Measurements from ENCODE around the gene PCNX3.
A peak's percentile ranks its signal among the peaks of the same experiment; 100 is the strongest.
"Not testable (repeated sequence)": the region's sequence is repeated elsewhere in the genome, so short reads cannot be mapped to it uniquely, and the experiment has no call there.

The PCNX3 gene

GRCh38 chr11:65620666-65621065 is 5.1 kb downstream of the PCNX3 start:
- DNase-seq (ENCODE audit: low read depth): no peak

GRCh38 chr11:65621460-65621859 is 5.9 kb downstream of the PCNX3 start:
- no peak for DNase-seq (ENCODE audit: low read depth)

- DNase-seq (ENCODE audit: low read depth): no peak
Measured at GRCh38 chr11:65622011-65622410, 6.4 kb downstream of the PCNX3 start.

GRCh38 chr11:65623177-65623576 is 7.6 kb downstream of the PCNX3 start:
- no peak for DNase-seq (ENCODE audit: low read depth)

GRCh38 chr11:65623852-65624616 is 8.5 kb downstream of the PCNX3 start:
- no peak for DNase-seq (ENCODE audit: low read depth)

- no peak for DNase-seq (ENCODE audit: low read depth)
Measured at GRCh38 chr11:65624931-65625627, 9.5 kb downstream of the PCNX3 start.

GRCh38 chr11:65625628-65626342 is 10.2 kb downstream of the PCNX3 start:
- no peak for DNase-seq (ENCODE audit: low read depth)

- DNase-seq (ENCODE audit: low read depth): no peak
Measured at GRCh38 chr11:65627202-65627601, 11.6 kb downstream of the PCNX3 start.

- DNase-seq (ENCODE audit: low read depth): no peak
Measured at GRCh38 chr11:65629579-65629978, 14.0 kb downstream of the PCNX3 start.

- no peak for DNase-seq (ENCODE audit: low read depth)
Measured at GRCh38 chr11:65630215-65630614, 14.6 kb downstream of the PCNX3 start.

- no peak for DNase-seq (ENCODE audit: low read depth)
Measured at GRCh38 chr11:65633390-65634108, 18.0 kb downstream of the PCNX3 start.

- no peak for DNase-seq (ENCODE audit: low read depth)
Measured at GRCh38 chr11:65634109-65634436, 18.5 kb downstream of the PCNX3 start.

GRCh38 chr11:65634440-65634839 is 18.9 kb downstream of the PCNX3 start:
- no peak for DNase-seq (ENCODE audit: low read depth)

- no peak for DNase-seq (ENCODE audit: low read depth)
Measured at GRCh38 chr11:65634905-65635731, 19.5 kb downstream of the PCNX3 start.

GRCh38 chr11:65636108-65637031 is 20.8 kb downstream of the PCNX3 start:
- DNase-seq (ENCODE audit: low read depth): no peak

GRCh38 chr11:65637032-65637557 is 21.5 kb downstream of the PCNX3 start:
- DNase-seq (ENCODE audit: low read depth): no peak

- DNase-seq (ENCODE audit: low read depth): peak; percentile 47
Measured at GRCh38 chr11:65637794-65638419, 22.3 kb downstream of the PCNX3 start, which contains the start of gene SIPA1. TSS of gene SIPA1 (plus strand) at chr11:65638101. CDS start at chr11:65640922, 2,821 bp downstream.

GRCh38 chr11:65639228-65639597 is 23.6 kb downstream of the PCNX3 start:
- not testable (repeated sequence) for DNase-seq (ENCODE audit: low read depth)

GRCh38 chr11:65639623-65640482 is 24.3 kb downstream of the PCNX3 start:
- DNase-seq (ENCODE audit: low read depth): no peak
